Ectodermal cell (in vitro differentiated cells): Measurements from ENCODE around the gene MYOF.

ENCODE experiments used
- H3K27ac ChIP-seq: 2 replicates; pipeline ENCODE4 v1.7.0; 2013; ENCODE audit warnings: mild to moderate bottlenecking, low read depth, low read length; ENCODE audit not compliant: insufficient read depth, poor library complexity, severe bottlenecking
- H3K27me3 ChIP-seq: 2 replicates; pipeline ENCODE4 v1.7.0; 2013; ENCODE audit warnings: mild to moderate bottlenecking, low read length; ENCODE audit not compliant: insufficient read depth, control insufficient read depth, poor library complexity, severe bottlenecking
- H3K36me3 ChIP-seq: one replicate; pipeline ENCODE4 v1.7.0; 2013; ENCODE audit warnings: low read length; ENCODE audit not compliant: control insufficient read depth, insufficient read depth
- H3K4me1 ChIP-seq: one replicate; pipeline ENCODE4 v1.7.0; 2013; ENCODE audit warnings: low read length; ENCODE audit not compliant: control insufficient read depth, insufficient read depth
- H3K4me3 ChIP-seq: 2 replicates; pipeline ENCODE4 v1.7.0; 2013; ENCODE audit warnings: low read depth, low read length, control low read depth; ENCODE audit not compliant: insufficient read depth
- H3K9me3 ChIP-seq: 2 replicates; pipeline ENCODE4 v1.7.0; 2013; ENCODE audit warnings: mild to moderate bottlenecking, low read length, moderate library complexity; ENCODE audit not compliant: control insufficient read depth
- WGBS, 2 experiments: methylation state at CpG; one replicate each; pipeline ENCODE4 v1.1.7; 2013; ENCODE audit warnings: missing lambda C conversion rate in 2 of 2; 5-methylcytosine and 5-hydroxymethylcytosine counted together

Gene MYOF

DNA sequence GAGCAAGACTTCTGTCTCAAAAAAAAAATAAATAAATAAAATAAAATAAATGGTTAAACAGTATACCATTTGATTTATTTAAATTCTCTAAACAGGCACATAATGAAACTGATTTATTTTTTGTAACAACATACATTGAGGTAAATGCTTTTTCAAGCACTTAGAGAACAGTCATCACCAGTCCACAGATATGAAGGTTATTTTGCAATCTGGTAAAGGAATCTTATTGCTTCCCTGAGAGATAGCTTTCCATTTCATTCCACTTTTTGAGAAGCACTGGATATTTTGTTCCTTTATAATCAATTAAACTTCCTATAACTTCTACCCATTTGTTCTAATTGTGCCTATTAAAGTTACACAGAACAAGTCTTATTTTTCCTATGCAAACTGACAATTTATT is 19.5 kb upstream of the MYOF start:
- no peak overlapping the region for H3K27ac ChIP-seq
- no peaks in the 10 kb centered on the region for H3K9me3 ChIP-seq
- H3K4me1 ChIP-seq = no peaks in the 10 kb centered on the region
- no peak overlapping the region for H3K4me3 ChIP-seq
- no peaks in the 10 kb centered on the region for H3K27me3 ChIP-seq
- peaks cover 3% of the 10 kb centered on the region for H3K36me3 ChIP-seq

DNA sequence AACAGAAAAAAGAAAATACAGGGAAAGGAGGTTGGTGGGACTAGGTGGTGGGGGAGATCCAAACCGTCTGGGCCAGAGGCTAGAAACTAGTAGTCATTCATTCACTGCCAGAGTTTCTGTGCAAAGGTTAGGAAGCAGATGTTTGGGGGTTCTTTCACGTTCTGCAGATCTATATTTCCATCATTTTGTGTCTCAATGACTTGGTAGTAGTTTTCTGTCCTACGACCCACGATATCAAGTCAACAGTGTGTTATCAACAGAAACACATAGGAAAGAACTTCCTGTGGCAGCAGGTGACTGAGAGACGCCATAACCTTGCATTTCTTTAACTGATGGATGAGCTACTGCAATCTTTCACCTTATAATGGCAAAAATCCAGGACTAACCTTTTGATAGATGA is 16.0 kb upstream of the MYOF start:
- WGBS, 2 experiments = 87 to 89% methylated on average over 5 of the region's 5 CpGs
- H3K36me3 ChIP-seq = no peaks in the 10 kb centered on the region
- H3K27me3 ChIP-seq = peaks cover 4% of the 10 kb centered on the region
- H3K9me3 ChIP-seq = no peaks in the 10 kb centered on the region
- no peak overlapping the region for H3K27ac ChIP-seq
- no peak overlapping the region for H3K4me3 ChIP-seq
- peaks cover 5% of the 10 kb centered on the region for H3K4me1 ChIP-seq

- 1% methylated on average over 68 of the region's 68 CpGs for WGBS, 2 experiments
- H3K9me3 ChIP-seq = no peaks in the 10 kb centered on the region
- H3K27ac ChIP-seq = peak within 1 kb of the TSS; percentile 0
- H3K27me3 ChIP-seq = peaks cover 4% of the 10 kb centered on the region
- H3K4me1 ChIP-seq = peaks cover 6% of the 10 kb centered on the region
- no peaks in the 10 kb centered on the region for H3K36me3 ChIP-seq
- H3K4me3 ChIP-seq = peak within 1 kb of the TSS; percentile 81
Measured at GRCh38 chr10:93496322-93497041, 14.3 kb upstream of the MYOF start, which contains the start of gene CEP55. TSS of gene CEP55 (plus strand) at chr10:93496612. CDS start at chr10:93500052, 3,440 bp downstream.

- WGBS, 2 experiments = 7 to 10% methylated on average over 27 of the region's 28 CpGs
Measured at GRCh38 chr10:93495654-93496321, 13.7 kb upstream of the MYOF start.

DNA sequence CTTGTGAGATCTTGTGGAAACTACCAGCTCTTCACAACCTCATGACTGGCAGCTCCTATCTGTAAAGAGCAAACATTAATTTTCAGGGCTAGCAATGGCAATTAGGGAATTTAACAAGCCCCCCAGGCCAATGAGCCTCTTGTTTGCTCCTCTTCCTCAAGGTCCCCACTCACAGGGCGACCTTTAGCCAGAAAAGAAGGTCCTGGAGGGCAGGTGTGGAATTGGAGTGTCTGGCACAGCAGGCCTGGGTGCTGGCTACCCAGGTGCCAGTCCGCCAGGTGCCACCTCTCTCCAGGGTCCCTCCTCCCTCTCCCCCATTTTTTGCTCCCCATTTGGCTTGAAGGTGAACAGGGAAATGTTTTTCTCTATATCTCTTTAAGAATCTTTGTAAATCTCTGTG is 12.4 kb upstream of the MYOF start:
- 87 to 93% methylated on average over 2 of the region's 2 CpGs for WGBS, 2 experiments
- peaks cover 4% of the 10 kb centered on the region for H3K27me3 ChIP-seq
- H3K9me3 ChIP-seq = no peaks in the 10 kb centered on the region
- no peak overlapping the region for H3K4me3 ChIP-seq
- H3K36me3 ChIP-seq = no peaks in the 10 kb centered on the region
- H3K4me1 ChIP-seq = peaks cover 6% of the 10 kb centered on the region
- no peak overlapping the region for H3K27ac ChIP-seq

More at GRCh38 chr10:93495654-93496321, 13.7 kb upstream of the MYOF start:
- no peaks in the 10 kb centered on the region for H3K36me3 ChIP-seq
- peak overlapping the region; percentile 0 for H3K27ac ChIP-seq
- H3K4me3 ChIP-seq = peak overlapping the region; percentile 81
- H3K4me1 ChIP-seq = peaks cover 6% of the 10 kb centered on the region
- no peaks in the 10 kb centered on the region for H3K9me3 ChIP-seq
- H3K27me3 ChIP-seq = peaks cover 4% of the 10 kb centered on the region

DNA sequence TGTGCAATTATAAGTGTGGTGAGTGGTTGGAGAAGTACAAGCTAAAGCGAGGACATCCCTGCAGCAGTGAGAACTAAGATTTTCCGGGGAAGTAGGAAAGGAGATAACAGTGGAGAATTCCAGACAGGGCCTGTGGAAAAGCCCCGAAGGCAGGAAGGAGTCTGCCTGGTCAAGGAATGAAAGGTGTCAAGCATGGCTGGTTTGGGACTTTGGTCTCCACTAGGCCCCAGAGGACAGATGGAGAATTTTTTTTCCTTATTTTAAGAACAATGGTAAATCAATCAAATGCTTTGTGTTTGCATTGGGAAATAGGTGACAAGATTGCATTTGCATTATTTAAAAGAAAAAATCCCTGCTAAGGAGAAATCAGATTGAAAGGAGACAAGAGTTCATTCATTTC is 11.0 kb upstream of the MYOF start:
- H3K9me3 ChIP-seq = no peaks in the 10 kb centered on the region
- peaks cover 6% of the 10 kb centered on the region for H3K4me1 ChIP-seq
- no peaks in the 10 kb centered on the region for H3K36me3 ChIP-seq
- H3K4me3 ChIP-seq = no peak overlapping the region
- H3K27me3 ChIP-seq = peaks cover 4% of the 10 kb centered on the region
- 74 to 76% methylated on average over 3 of the region's 3 CpGs for WGBS, 2 experiments
- no peak overlapping the region for H3K27ac ChIP-seq

DNA sequence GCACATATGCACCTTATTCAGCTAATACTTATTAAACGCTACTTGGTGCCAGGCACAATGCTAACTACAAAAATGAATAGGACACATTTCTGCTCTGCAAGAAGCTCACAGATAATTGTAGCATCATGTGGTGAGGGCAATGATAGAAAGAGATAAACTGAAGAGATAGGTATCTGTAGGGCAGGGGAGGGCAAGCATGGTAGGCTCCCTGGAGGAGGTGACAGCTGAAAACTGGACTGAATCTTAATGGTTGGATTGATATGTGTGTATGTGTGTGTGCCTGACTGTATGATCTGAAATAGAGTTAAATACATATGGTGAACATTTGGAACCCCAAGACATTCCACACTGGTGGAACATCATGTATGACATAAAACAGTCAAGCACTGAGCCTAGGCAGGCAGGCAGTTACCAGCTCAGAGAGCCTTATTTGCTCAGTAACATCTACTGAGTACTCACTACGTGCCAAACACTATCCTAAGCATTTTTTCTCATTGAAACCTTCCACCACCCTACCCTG is 9.5 kb upstream of the MYOF start:
- no peaks in the 10 kb centered on the region for H3K9me3 ChIP-seq
- H3K36me3 ChIP-seq = no peaks in the 10 kb centered on the region
- peaks cover 4% of the 10 kb centered on the region for H3K27me3 ChIP-seq
- peaks cover 6% of the 10 kb centered on the region for H3K4me1 ChIP-seq
- H3K27ac ChIP-seq = no peak overlapping the region
- WGBS, 2 experiments = 85 to 89% methylated on average over 2 of the region's 2 CpGs
- no peak overlapping the region for H3K4me3 ChIP-seq

DNA sequence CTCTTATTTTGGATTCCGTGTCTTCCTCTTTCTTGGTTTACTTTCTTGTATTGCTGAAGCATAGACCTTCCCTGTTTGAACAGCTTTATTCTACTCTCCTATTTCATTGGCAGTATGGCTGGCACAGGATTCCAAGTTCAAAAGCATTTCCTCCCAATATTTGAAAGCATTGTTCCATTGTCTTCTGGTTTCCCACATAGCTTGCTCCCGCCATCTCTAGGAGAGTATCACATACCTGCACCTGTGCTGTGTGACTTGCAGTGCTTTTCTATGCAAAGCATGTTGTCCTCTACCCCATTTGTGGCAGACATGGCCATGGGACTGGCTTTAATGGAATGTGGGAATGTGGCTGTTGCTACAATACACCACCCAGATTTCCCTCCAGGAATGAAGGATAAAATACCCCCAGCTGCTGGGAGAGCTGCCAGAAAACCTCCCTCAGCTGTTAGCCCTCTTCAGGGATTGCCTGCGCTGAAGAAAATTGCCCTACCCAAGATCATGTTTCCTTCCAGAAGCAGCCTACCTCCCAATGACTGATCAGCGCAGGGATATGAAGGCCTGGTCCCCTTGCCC is 6.9 kb upstream of the MYOF start:
- H3K27ac ChIP-seq = no peak overlapping the region
- peaks cover 3% of the 10 kb centered on the region for H3K4me1 ChIP-seq
- H3K36me3 ChIP-seq = no peaks in the 10 kb centered on the region
- WGBS, 2 experiments = 94 to 95% methylated on average over 4 of the region's 4 CpGs
- no peaks in the 10 kb centered on the region for H3K9me3 ChIP-seq
- H3K27me3 ChIP-seq = no peaks in the 10 kb centered on the region
- no peak overlapping the region for H3K4me3 ChIP-seq

GRCh38 chr10:93485690-93486089 is 3.6 kb upstream of the MYOF start:
- Histone ChIP-seq H3K27me3 (peaks cover 11% of the 10 kb centered on the region), H3K36me3 (no peaks in the 10 kb centered on the region), H3K9me3 (no peaks in the 10 kb centered on the region), H3K4me1 (no peaks in the 10 kb centered on the region), H3K27ac (no peak overlapping the region), H3K4me3 (no peak overlapping the region)
- 46 to 59% methylated on average over 1 of the region's 1 CpG for WGBS, 2 experiments

GRCh38 chr10:93481637-93482144 is 443 bp downstream of the MYOF start:
- Histone ChIP-seq H3K27ac (no peak overlapping the region), H3K9me3 (no peaks in the 10 kb centered on the region), H3K4me3 (peak overlapping the region; percentile 55), H3K36me3 (no peaks in the 10 kb centered on the region), H3K27me3 (peaks cover 11% of the 10 kb centered on the region), H3K4me1 (no peaks in the 10 kb centered on the region)
- 42 to 44% methylated on average over 7 of the region's 7 CpGs for WGBS, 2 experiments
